LNCAP (cell line): ENCODE measurements around the gene THOC1.

Source experiments
- TF ChIP-seq, protein P1 (sequence below): fragments of 450-650 bp; IDR thresholded peaks from 2 replicates; pipeline ENCODE4 v1.5.1; 2017; ENCODE audit warnings: mild to moderate bottlenecking

Gene THOC1, protein sequence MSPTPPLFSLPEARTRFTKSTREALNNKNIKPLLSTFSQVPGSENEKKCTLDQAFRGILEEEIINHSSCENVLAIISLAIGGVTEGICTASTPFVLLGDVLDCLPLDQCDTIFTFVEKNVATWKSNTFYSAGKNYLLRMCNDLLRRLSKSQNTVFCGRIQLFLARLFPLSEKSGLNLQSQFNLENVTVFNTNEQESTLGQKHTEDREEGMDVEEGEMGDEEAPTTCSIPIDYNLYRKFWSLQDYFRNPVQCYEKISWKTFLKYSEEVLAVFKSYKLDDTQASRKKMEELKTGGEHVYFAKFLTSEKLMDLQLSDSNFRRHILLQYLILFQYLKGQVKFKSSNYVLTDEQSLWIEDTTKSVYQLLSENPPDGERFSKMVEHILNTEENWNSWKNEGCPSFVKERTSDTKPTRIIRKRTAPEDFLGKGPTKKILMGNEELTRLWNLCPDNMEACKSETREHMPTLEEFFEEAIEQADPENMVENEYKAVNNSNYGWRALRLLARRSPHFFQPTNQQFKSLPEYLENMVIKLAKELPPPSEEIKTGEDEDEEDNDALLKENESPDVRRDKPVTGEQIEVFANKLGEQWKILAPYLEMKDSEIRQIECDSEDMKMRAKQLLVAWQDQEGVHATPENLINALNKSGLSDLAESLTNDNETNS

DNA sequence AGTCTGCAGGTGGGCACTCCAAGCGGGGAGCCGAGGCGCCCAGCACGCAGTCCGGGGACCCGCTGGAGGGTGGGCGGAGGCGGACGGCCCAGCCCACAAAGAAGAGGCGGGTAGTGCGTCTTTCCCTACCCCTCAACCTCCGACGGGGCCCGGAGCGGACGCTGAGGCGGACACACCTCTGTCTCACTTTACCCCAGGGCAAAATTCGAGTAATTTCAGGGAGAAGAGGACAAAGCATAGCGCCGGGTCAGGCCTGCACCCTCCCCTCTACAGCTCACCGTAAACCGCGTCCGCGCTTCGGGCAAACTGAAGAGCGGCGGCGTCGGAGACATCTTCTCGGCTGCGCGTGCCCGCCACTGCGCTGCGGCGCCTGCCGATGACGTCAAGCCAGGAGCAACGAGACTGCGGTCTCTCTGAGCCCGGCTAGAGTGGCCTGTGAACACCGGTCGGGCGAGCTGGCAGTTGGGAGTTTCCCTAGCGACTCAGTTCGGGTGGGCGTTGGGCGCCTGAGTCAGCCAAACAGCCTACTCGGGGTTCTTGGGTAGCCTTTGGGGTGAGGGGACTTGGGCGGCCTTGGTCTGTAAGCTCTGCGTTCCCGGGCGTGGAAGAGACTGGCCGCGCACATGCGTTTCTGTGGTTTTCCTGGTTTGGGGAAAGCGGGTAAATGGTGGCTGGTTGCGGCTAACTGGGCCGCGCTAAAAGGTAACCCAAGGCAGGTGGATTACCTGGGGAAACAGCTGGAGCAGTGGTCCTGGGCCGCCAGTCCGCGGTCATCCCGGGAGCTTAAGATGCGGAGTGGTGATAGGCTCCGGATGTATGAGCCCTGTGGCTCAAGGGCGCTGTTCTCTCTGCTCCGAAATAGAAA lies at the start of gene THOC1:
Gene THOC1, minus strand, starts transcription at position 360 of the 865 bp plus-strand sequence. Its CDS starts 28 bp downstream, at position 332.
- TF ChIP-seq, protein P1, sequence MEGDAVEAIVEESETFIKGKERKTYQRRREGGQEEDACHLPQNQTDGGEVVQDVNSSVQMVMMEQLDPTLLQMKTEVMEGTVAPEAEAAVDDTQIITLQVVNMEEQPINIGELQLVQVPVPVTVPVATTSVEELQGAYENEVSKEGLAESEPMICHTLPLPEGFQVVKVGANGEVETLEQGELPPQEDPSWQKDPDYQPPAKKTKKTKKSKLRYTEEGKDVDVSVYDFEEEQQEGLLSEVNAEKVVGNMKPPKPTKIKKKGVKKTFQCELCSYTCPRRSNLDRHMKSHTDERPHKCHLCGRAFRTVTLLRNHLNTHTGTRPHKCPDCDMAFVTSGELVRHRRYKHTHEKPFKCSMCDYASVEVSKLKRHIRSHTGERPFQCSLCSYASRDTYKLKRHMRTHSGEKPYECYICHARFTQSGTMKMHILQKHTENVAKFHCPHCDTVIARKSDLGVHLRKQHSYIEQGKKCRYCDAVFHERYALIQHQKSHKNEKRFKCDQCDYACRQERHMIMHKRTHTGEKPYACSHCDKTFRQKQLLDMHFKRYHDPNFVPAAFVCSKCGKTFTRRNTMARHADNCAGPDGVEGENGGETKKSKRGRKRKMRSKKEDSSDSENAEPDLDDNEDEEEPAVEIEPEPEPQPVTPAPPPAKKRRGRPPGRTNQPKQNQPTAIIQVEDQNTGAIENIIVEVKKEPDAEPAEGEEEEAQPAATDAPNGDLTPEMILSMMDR, result no peak

DNA sequence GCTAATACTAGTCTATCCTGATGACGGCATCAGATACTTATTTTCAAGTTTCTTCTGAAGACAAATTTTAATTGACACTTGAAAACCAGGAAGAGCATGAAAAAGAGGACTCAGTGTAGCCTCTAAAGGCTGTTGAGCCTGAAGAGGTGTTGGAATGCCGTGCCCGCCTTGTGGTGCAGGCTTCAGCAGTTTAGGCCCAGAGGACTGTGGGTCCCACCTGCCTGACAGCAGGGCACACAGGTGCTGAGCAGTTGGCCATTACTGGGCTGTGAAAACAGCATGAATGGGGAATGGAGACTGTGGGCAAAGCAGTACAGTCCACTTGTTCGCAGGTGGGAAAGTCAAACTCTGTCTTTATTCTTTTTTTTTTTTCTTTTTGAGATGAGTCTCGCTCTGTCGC lies 49.8 kb upstream of the THOC1 start:
- TF ChIP-seq, protein P1, result no peak

DNA sequence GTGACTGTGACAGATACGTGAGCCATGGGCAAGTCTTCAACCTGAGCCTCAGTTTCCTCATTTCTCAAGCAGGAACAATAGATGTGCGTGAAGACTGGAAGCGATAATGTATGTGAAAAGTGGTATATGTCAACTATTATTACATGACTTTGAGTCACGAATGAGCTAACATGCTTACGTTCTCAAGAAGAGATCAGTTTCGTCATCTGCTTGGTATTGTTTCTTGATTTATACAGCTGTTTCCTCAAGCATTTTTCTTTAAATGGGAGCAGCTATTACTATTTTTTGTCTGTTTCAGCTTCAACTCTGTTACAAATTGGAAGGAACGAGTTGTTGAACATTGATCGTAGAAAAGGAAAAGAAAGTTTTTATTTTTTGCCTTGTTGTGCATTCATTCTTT lies 48.5 kb upstream of the THOC1 start:
- TF ChIP-seq, protein P1, result no peak

DNA sequence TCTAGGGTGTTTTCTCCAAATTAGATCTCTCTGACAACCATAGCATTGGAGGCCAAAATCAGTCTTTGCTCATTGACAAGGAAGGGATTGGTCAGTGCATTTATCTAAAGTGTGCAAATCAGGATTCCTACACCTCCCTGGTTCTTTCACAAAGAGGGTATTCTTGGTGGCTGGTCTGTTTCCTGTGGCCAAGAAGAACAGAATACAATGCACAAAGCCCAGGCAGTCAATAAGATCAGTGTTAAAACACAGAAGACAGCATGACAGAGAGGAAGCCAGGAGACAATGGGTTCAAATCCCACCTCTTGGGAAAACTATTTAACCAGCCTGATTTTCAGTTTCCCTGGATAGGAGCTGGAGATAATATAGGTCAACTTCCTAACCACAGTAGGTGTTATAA lies 46.1 kb upstream of the THOC1 start:
- TF ChIP-seq, protein P1, result no peak

DNA sequence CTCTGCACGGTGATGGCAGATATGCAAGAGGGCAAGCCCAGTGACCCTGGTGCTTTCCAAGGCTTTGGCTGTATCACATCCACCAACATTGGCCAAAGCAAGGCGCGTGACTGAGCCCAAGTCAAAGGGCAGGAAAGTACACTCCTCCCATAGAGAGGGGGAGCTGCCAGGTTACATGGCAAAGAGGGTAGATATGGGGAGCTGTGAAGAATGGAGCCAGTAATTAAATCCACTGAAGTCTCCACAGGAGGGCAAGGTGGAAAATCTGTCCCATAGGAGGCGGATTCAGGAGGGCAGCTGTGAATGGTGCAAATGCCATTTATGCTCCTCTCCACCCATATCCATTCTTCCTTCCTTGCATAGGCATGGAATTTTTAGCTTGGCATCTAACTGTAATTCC lies 44.6 kb upstream of the THOC1 start:
- TF ChIP-seq, protein P1, result no peak

DNA sequence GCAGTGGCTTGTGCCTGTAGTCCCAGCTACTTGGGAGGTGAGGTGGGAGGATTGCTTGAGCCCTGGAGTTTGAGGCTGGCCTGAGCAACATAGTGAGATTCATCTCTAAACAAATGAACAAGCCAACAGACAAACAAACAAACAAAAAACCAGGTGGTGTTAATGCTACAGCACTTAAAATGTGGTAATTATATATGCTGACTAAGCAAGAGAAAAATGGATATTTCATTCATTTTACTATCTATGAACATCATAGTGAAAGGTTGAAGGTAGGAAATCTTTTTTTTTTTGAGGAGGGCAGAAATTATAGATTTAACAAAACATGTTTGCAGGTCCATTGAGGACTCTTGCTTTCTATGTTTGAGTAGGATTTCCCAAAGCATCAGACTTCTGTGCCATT lies 42.2 kb upstream of the THOC1 start:
- TF ChIP-seq, protein P1, result no peak

DNA sequence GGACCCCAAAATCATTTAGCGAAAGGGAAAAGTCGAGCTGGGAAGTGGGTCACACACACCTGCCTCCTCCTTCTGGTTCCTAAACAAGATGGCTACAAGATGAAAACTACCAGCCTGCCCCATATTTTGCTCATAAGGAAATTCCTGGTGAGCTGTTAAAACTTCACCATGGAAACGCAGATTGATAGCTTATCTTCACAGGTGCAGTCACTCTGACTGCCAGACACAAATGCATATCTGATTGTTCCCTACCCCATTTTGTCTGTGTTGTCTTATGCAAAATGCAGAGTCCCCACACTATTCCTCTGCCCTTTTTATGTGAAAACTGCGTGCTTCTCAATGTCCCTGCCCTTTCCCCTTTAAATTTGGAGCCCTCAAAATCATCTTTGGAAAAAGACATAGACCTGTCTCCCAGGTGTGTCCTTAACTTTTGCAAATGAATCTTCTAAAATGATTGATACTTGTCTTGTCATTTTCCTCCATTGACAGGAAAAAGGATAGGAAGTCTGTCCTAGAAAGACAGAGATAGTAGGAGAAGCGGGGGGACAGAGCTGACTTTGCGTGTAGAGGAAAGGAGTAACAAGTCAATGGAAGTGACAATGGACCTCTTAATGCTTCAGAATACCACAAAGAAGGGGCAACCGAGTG lies 38.9 kb upstream of the THOC1 start:
- TF ChIP-seq, protein P1, result no peak
